ENCODE results near the gene HS3ST6.
"Not testable (repeated sequence)": the region's sequence is repeated elsewhere in the genome, so short reads cannot be mapped to it uniquely, and the experiment has no call there.

HS3ST6 gene

DNA sequence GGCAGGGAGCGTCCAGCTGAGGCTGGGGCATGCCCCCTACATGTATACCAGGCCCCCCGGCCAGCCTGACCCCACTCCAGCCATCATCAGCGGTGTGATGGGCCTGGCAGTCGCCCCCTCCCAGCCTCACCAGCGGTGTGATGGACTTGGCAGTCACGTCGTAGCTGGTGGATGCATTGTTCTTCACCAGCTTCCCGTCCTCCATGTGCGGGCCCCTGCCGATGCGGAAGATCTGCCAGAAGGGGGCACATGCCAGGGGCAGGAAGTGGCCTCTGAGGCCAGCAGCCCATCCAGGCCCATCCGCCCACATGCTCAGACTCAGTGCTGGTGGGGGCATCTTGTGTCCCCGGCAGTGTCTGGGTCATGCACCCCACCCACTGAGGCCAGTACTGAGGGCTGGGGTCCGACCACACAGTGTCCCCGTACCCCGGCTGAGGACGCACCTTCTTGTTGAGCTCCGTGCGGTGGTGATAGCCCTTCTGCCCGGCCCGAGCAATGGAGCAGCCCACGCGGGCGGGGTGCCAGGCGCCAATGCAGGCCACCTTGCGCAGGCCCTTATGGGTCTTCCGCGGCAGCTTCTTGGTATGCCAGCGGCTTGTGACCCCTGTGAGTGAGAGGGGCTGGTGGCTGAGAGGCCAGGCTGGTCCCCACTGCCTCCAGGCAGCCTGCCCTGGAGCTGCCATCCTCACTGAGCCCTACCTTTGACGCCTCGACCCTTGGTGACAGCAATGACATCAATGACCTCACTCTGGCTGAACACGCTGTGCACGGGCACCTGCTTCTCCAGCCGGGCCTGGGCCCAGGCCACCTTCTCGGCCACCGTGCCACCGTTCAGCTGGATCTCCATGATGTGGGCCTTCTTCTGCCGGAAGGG is 28.5 kb upstream of the HS3ST6 start:
- DNase-seq, result no peak

DNA sequence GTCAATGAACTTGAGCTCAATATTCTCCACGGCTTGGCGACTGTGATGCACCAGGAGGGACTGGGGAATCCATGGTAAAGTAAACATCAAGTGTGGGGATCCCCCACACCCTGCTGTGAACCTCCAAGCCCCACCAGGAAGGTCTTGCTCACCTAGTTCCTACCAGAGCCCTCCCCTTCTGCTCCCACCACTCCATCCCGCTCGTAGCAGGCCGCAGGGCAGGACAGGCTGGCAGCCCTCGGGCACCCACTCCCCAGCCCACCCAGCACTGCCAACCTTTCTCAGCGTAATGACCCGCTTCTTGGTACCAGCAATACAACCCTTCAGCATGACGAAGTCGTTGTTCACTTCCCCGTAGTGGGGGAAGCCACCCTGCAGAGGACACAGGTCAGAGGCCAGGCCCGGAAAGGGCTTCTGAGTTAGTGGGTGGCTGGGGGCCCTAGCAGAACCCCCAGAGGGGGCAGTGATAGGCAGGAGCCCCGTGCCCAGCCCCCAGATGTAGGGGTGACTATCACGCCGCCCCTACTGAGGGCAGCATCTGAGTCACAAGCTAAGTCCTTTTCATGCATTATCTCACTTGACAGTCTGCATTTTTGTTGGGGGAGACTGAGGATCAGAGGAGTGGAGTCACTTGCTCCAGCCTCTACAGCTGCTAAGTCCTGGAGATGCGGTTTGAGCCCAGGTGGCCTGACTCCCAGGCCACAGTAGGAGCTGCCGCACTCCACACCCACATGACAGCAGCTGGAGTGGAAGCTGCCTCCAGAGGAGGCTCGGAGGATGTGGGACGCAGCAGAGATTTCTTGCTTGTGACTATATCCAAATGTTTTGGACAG is 27.6 kb upstream of the HS3ST6 start:
- DNase-seq, result no peak

DNA sequence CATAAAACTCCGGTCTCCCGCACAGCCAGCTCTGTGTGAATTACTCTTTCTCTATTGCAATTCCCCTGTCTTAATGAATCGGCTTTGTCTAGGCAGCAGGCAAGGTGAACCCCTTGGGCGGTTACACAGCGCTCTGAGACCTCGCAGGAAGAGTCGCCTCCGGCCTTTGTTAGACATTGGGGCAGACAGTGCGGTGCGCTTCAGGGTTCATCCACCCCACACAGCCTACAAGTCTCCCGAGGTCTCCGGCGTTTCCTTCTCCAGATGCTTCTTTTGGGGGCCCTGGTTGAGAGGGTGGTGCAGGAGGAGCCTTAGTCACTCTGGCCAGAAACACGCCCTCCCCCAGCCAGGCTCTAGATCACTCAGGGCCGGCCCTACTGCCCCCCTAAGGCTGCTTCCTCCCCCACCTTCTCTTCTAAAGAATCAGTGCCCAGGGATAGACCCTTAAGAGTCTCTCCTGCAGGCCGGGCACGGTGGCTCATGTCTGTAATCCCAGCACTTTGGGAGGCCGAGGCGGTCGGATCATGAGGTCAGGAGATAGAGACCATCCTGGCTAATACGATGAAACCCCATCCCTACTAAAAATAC is 26.5 kb upstream of the HS3ST6 start:
- no peak for DNase-seq

DNA sequence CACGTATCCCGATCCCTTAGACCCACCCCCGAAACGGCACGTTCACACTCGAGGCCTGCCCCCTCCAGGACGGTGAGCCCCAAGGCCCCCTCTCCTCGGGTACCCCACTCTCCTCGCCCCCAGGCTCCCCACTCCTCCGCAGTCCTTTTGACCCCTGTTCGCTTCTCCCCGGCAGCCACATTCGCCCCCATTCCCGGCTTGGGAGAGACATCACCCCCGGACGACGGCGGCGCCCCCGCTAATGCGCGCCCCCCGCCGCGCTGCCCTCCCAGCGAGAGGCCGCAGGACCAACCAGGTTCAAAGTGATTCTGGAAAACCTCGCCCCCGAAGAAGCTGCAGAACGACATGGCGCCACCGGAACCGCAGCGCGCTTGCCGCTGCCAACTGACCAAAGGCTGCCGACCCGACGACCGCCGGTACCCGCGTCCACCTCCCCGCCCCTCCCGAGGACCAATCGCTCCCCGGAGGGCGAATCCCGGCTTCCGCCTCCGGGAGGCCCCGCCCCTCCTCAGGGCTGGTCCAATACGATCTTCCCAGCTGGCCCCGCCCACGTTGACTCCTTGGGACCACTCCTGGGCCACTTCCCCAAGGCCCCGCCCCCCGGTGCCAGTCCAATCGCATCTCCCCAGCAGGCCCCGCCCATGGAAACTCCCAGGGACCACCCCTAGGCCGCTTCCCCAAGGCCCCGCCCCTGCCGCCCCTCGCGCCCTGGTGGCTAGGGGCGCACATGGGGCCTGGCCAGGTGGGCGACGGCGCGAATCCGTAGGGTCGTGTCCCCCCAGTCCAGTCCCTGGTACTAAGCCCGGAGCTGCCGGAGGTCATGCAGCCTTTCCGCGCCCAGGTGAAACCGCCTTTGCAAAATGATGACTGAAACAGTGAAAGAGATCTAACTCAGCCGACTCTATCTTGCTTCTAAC is 24.9 kb upstream of the HS3ST6 start, which contains the start of gene MSRB1:
MSRB1 (minus strand) TSS at position 390 of the 917 bp plus-strand sequence; CDS start at position 347, 43 bp downstream.
- peak; percentile 90 for DNase-seq

DNA sequence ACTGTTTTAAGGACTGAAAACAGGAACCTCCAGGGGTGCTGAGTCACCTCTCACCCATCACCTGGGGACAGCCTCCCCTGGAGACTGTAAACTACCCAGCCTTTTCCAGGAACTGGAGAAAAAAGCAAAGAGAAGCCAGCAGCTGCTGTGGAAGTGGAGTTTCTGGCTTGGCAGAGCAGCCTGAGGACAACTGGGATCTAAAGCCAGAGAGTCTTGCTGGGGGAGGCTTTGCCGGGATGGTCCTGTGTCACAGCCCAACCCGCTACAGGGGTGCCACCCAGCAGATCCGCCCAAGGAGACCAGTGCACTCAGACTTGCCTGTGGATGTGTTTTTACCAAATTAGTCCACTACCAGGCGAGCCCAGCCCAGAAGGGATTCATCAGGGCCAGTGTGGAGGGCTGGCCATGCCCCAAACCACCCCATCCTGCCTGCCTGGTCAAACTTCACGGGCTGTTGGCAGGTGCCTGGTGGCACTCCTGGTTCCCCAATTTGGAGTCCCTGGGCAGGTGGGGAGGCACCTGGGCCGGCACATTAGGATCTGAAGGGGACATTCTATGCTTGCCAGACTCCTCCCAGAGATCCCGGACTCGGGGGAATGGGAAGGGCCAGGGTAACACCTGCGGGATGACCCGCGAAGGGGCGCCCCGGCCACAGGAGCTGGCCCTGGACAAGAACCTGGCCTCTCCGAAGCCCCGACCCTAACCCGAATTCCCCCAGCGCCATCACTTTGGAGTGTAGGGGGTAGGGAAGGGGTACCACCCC is 24.0 kb upstream of the HS3ST6 start:
- no peak for DNase-seq

DNA sequence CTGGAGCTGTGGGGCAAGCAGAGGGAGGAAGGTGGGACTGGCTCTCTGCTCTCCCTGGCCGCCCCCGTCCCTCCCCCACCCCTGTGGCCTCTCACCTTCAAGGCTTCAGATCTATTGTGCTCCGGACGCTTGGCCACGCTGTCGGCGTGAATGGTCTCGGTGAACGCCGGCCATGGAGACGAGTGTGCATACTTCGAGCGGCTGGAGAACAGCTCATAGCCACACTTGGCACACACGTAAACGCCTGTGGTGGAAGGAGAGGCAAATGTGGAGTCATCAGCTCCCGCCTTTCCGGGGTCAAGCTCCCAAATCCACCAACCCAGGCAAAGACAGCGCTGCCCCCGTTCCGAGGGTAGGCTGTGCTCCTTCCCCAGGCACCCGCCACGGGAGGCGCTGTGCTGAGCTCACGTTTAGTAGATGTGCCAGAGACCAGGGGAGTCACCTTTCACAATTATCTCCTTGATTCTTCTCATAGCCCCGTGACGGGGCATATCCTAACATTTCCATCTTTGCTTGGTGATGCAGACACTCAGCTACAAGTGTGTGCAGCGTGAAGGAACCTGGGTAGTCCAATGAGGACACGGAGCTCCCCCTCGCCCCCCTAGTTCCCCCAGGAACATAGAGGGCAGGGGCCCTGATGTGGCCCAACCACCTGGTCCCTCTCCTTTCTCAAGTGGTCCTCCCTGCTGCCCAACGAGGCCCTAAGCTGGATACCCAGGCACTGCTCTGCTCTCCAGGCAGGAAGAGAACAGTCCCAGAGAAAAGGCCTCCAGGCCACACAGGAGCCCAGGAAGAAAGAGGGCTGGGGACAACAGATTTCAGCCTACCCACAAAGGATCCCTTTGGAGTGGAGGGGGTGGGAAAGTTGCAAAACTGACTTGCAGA is 23.2 kb upstream of the HS3ST6 start:
- no peak for DNase-seq

DNA sequence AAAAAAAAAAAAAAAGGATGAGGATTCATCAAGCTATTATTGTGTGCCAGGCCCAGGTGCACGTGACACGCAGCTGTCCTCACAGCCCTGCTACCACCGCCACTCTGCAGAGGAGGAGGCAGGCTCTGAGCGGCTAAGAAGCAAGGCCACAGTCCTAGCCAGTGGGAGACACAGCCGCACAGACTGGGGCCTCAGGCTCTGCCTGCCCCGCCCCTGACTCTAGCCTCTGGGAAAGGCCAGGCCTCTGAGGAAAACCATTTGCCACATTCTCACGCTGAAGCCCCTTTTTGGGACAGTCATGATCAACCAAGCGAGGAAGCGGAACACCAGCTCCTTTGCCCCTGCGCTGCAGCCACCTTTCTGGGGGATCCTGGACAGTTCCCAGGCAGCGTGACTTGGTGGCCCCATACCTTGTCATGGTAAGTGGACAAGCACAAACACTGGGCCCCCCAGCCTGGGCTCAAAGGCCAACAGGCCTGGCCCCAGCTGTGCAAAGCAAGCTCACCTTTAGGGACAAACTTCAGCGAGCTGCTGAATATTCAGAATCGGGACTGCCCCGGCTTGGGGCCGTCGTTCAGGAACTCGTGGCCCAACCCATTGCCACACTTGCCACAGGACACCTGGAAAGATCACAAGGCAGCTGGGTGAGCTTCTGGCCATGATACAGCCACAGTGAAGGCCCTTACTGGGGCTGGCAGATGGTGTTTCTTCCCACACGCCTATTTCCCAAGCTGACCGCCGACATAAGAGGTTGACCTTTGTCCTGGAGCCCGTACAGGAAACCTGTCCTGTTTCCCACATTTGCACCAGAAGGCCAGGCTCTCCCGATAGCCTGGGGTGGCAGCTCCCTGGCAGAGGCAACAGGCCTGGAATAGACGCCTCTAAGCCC is 22.3 kb upstream of the HS3ST6 start:
- no peak for DNase-seq

DNA sequence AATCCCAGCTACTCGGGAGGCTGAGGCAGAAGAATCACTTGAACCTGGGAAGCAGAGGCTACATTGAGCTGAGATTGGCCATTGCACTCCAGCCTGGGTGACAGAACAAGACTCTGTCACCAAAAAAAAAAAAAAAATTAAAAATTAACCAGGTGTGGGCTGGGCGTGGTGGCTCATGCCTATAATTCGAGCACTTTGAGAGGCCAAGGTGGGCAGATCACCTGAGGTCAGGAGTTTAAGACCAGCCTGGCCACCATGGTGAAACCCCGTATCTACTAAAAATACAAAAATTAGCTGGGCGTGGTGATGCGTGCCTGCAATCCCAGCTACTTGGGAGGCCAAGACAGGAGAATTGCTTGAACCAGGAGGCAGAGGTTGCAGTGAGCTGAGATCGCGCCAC is 21.6 kb upstream of the HS3ST6 start:
- not testable (repeated sequence) for DNase-seq

DNA sequence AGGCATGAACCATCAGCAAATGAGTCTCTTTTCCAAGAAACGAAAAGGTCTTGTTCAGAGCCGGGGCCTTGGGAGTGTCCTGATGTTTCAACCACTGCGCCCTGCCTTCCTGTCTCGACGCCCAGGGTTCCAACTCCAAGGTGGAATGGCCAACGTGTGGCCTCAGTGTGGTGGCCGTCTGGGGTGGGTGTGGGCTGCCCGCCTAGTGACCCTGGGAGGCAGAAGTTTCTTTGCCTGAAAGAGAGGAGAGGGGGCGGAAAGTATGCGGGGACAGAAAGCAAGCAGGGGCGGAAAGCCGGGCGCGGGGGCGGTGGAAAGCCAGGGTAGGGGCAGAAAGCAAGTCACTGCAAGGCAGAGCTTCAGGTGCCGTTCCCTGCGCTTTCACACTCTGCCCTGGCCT is 20.7 kb upstream of the HS3ST6 start:
- no peak for DNase-seq

DNA sequence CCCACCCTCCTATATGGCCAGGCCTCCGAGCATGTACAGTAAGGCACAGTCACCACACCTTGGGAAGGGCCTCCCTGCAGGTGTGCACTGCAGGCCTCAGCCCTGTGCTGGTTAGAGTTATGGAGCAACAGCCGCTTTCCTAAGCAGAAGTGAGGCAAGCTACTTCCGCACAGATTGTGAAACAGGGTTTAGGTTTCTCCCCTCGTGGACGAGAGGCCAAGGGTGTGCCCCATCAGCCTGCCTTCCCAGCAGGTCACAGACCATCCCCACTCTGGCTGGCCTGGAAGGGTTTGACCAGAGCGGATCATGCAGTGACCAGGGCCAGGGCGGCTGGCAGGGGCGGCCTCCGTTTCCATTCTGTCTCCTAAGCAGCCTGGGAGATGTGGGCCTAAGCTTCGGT is 20.1 kb upstream of the HS3ST6 start:
- DNase-seq, result no peak

DNA sequence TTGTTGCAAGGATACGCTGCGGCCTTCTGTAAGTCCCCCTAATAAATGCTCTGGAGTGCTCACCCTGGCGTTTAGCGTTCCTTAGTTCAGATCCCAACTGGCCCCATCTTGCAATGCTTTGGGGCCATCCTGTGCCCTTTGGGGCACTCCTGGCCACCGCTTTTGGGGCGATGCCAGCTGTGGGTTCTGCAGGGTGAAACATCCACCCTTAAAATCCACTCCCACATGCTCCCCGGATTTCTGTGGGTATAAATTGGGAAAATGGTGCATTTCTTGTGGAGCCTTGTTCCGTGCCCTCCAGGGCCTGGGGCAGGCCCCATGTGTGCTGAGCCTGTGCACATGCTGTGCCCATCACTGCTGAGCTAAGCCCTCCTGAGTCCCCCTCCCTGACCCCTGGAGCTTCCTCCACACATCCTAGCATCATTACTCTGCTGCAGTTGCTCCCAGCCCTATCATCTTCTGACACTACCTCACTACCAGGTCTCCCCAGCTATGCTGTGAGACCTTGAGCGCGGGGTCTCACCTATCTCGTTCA is 18.8 kb upstream of the HS3ST6 start:
- DNase-seq, result no peak

DNA sequence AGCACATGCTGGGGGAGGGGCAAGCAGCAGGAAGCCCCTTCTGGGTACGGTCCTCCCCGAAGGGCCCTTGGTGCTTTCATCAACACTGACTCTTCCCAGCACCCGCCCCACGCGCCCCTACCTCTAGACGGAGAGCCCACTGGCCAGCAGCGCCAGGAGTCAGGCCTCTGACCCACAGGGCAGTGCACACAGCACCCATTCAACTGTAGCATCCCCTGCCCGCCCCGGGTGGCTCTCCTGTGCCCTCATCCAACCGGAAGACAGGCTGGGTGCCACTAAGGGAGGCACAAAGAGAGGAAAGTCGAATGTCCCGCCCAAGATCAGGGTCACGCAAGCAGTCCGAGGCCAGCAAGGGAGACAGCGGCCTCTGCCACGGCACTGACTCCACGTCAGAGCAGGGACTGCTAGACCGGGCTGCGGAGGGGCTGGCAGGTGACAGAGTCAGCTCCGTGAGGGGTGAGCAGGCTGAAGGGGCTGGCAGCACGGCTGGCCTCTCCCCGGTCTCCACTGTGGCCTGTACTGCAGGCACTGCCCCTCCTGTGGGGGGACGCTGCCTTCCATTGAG is 15.0 kb upstream of the HS3ST6 start:
- DNase-seq, result no peak

DNA sequence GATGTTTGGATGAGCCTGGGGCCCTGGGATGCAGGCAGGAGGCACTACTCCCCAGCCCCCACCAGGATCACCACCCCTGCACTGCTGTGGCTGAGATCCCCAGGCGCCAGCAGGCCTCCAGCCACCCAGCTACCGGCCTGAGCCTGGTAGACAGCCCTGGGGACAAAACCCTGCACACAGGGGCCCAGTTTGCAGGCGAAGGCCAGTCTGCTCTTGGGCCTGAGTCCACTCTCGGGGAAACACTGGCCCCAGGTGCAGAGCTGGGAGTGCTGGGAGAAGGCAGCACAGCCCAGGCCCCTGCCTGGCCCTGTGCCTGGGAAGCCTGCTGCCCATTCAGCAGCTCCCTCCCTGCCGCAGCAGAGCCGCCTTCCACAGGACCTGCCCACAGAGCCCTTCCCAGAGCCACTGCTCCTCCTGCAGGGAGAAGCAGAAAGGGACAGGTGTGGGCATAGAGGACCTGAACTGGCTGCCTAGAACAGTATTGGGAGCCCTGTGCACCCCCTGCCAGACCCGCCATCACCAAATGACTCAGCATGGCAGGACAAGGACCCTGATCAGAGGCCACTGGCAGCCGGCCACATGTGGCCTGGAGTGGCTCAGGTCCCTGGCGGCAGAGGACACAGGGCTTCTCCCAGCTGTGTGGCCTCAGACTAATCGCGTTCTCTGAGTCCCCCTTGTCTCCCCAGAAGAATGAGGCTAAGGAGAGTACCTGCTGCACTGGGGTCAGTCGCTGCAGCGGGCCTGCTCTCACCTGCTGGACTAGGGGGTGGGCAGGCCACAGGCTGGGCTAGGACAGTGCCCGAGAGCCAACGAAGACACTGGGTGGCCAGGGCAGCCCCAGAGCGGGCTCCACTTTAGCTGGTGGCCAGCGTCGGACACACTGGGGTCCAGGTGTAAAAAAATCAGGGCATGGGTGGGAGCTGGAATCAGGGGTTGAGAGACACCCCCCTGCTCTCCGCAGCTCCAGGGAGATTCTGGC is 14.1 kb upstream of the HS3ST6 start:
- no peak for DNase-seq

DNA sequence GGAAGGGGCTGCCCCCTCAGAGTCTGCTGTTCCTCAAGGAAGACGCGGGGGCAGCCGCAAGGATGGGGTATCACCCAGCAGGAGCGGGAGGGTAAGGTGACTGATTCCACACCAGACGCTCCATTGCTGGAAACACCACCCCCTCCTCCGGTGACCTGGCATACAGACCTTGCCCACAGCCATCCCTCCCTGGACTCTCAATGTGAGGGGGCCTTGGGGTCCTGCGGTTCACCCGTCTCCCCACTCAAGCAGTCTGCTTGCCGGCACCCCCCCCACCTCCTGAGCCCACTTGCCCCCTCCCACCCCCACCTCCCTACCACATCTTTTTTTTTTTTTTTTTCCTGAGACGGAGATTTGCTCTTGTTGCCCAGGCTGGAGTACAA is 12.1 kb upstream of the HS3ST6 start:
- DNase-seq, result no peak

DNA sequence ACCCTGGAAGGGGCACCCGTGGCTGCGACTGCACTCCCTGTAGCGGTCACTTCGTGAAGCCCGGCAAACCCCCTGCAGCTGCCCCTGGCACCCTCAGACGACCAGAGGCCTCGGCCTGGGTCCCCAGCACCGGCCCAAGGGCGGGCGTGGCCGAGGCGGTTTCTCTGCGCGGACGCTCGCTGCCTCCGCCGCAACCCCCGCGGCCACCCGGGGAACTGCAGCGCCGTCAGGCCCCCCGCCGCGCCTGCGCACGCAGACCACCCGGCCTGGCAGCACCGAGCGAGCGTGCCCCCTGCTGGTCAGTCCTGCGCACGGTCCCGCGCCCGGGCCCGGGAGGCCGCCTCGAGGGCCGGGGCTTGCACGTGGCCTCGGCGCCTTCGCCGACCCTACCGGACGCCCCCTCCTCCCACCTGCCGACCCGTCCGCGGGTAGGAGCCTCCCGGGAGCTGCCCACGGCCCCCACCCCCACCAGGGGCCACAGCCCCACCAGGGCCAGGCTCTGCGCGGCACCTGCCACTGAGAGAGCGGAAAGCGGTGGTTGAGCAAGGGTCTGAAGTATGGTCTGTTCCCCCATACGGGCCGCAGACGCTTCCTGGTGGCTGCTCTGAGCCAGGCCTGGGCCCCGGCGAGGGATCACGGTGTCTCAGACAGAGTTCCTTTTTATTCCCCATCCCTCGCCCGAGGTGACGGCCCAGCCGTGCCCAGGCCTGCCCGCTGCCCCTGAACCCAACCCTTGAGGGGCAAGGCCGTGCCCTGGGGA is 11.5 kb upstream of the HS3ST6 start:
- peak; percentile 80 for DNase-seq

DNA sequence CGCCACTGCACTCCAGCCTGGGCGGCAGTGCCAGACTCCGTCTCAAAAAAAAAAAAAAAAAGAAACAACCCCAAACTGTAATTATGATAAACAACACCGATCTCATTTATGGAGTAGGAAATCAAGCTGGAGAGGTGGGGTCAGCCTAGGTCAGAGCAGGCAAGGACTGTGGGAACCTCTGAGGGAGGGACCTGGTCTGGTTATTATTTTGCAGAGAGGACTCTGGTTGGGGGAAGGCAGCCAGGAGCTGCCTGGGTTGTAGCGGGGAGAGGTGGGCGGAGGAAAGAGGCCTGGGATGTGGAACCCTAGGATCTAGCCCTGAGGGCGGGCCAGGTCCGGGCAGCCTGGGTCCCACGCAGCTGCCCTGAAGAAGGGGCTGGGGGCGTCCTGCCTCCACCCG is 10.9 kb upstream of the HS3ST6 start:
- DNase-seq, result no peak

DNA sequence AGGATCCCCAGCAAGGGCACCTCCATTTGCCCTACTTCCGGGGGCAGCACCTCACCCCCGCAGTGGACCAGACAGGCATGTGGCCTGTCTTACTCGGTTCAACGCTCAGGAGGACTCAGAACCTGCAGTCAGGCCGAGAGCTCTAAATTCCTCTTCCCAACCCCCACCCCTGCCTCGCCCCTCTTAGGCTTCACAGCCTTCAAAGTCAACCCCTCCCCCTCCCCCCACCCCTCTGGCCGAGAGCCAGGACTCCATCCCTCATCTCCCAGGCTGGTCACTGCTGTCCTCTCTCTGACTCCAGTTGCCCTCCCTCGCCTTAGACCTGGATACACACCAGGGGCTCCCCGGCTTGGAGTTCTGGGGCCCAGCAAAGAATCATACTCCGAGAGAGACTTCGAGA is 8.1 kb upstream of the HS3ST6 start:
- no peak for DNase-seq

Data from 8988T (cell line).